Keratinocyte (primary cell): ENCODE results near the gene MAG.

Experiments used
- EZH2 ChIP-seq: IDR thresholded peaks from one replicate; pipeline ENCODE4 v1.6.1; 2012; ENCODE audit warnings: inconsistent platforms, mild to moderate bottlenecking, low read length, moderate library complexity
- TF ChIP-seq, protein P1 (sequence below), 3 experiments: IDR thresholded peaks in 1 of 3; conservative IDR thresholded peaks in 1 of 3; optimal IDR thresholded peaks in 1 of 3; 2 replicates in 2 of 3; 3 replicates in 1 of 3; pipeline versions ENCODE3 to v1.5.1; 2011; ENCODE audit warnings: low read length in 3 of 3, mild to moderate bottlenecking in 3 of 3, moderate library complexity in 2 of 3, control low read depth in 1 of 3, inconsistent platforms in 1 of 3; ENCODE audit not compliant: insufficient read depth in 2 of 3; ENCODE audit errors: extremely low read depth in 1 of 3

DNA sequence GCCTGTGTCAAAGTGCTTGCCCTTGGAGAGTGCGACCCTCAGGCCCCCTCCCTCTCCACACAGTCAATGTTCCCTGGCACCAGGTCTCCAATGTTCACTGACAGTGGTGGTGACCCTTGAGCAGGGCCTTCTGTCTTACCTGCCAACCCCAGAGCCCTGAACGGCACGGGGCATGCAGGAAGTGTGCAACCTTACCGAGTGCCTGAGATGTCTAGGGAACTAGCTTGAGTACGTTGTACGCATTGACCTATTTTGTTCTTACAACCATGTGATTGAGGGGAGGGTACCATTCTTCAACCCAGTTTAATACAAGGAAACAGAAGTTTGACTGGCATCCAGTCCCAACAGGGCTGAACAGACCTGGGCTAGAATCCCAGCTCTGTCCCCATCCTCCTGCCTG is 13.2 kb downstream of the MAG start:
- TF ChIP-seq, protein P1, sequence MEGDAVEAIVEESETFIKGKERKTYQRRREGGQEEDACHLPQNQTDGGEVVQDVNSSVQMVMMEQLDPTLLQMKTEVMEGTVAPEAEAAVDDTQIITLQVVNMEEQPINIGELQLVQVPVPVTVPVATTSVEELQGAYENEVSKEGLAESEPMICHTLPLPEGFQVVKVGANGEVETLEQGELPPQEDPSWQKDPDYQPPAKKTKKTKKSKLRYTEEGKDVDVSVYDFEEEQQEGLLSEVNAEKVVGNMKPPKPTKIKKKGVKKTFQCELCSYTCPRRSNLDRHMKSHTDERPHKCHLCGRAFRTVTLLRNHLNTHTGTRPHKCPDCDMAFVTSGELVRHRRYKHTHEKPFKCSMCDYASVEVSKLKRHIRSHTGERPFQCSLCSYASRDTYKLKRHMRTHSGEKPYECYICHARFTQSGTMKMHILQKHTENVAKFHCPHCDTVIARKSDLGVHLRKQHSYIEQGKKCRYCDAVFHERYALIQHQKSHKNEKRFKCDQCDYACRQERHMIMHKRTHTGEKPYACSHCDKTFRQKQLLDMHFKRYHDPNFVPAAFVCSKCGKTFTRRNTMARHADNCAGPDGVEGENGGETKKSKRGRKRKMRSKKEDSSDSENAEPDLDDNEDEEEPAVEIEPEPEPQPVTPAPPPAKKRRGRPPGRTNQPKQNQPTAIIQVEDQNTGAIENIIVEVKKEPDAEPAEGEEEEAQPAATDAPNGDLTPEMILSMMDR (optimal IDR thresholded peaks at IDR 0.05 in 1 of 3, IDR thresholded peaks at IDR 0.05 in 1 of 3, conservative IDR thresholded peaks at IDR 0.05 in 1 of 3; ENCODE audit: extremely low read depth in 1 of 3, insufficient read depth in 2 of 3, low read length in 3 of 3), result no peak
- no peak for TF ChIP-seq EZH2
